OCI-LY3 (cell line): ENCODE results near the gene SOAT2.

Experiments used
- H2AFZ ChIP-seq: fragments of 200-600, 300-600 bp; shearing (Covaris generic); 2 replicates; pipeline ENCODE4 v1.6.0; 2014; ENCODE audit warnings: antibody characterized with exemption, low read depth, low read length
- H3K27ac ChIP-seq: fragments of 200-600, 300-600 bp; sonication (generic); 2 replicates; pipeline ENCODE4 v1.5.1; 2014; ENCODE audit warnings: mild to moderate bottlenecking, low read length, moderate library complexity, mixed read lengths
- H3K27me3 ChIP-seq: fragments of 200-600, 300-600 bp; sonication (generic); 2 replicates; pipeline ENCODE4 v1.6.1; 2014; ENCODE audit warnings: low read depth, low read length, mixed read lengths
- H3K36me3 ChIP-seq: fragments of 200-600, 300-600 bp; sonication (generic); replicated peaks from 2 replicates; pipeline ENCODE3; 2014; ENCODE audit warnings: low read depth, low read length, mixed read lengths
- H3K4me1 ChIP-seq: fragments of 300-600, 200-600 bp; sonication (generic); 2 replicates; pipeline ENCODE4 v1.6.1; 2014; ENCODE audit warnings: low read length, mixed read lengths
- H3K4me2 ChIP-seq: fragments of 200-600, 300-600 bp; sonication (generic); 2 replicates; pipeline ENCODE4 v1.6.1; 2014; ENCODE audit warnings: low read length, mixed read lengths
- H3K4me3 ChIP-seq: fragments of 300-600, 200-600 bp; sonication (generic); 2 replicates; pipeline ENCODE4 v1.5.1; 2014; ENCODE audit warnings: antibody characterized with exemption, mild to moderate bottlenecking, low read length, moderate library complexity
- H3K79me2 ChIP-seq: fragments of 300-600, 200-600 bp; shearing (Covaris generic); 2 replicates; pipeline ENCODE4 v1.6.1; 2014; ENCODE audit warnings: mild to moderate bottlenecking, low read length, mixed read lengths
- H3K9ac ChIP-seq: fragments of 300-600, 200-600 bp; shearing (Covaris generic); 2 replicates; pipeline ENCODE4 v1.6.0; 2014; ENCODE audit warnings: mild to moderate bottlenecking, low read length, moderate library complexity
- H3K9me3 ChIP-seq: fragments of 200-600, 300-600 bp; shearing (Covaris generic); 2 replicates; pipeline ENCODE4 v1.6.1; 2014; ENCODE audit warnings: low read length, mixed read lengths; ENCODE audit not compliant: insufficient read depth
- H4K20me1 ChIP-seq: fragments of 200-600, 300-600 bp; sonication (generic); 2 replicates; pipeline ENCODE4 v1.6.1; 2016; ENCODE audit warnings: low read length, mixed read lengths; ENCODE audit not compliant: insufficient read depth
- EZH2phosphoT487 ChIP-seq: fragments of 200-600 bp; shearing (Covaris generic); IDR thresholded peaks from 2 replicates; pipeline ENCODE4 v1.6.1; 2018; ENCODE audit warnings: antibody characterized with exemption, mixed run types, low read depth
- TF ChIP-seq, protein P1 (sequence below): fragments of 200-600, 300-600 bp; sonication (generic); IDR thresholded peaks from 2 replicates; pipeline ENCODE4 v1.5.1; 2014; ENCODE audit warnings: antibody characterized with exemption, low read length, low read depth

The SOAT2 gene

DNA sequence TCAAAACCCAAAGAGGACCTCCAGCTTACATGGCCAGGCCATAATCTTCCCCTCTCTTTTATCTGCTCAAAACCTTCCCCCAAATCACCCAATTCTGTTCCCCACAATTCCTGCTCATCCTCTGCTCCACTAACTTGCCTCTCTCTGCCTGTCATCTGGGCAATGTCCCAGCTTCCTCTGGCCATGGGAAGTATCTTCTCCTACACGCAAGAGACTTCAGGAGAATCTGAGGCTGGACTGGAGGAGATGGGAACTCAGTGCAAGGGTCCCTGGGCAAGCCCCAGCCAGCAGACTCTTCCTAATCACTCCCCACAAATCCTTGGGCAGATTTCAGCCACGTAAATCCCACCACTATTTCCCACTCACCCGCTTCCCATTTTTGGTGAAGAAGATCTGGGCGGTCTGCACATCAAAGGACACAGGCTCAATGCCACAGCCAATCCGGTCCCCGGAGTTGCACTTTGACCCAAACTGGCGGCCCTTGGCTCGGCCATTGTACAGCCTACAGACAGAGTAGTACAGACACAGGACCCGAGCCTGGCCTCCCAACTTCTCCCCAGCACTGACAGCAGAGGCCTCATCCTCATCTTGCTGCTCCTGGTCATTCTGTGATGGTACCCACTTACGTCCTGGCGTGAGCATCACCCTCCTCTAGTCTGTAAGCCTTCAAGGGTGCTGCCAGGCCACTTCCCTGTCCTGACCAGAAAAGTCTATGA is 28.8 kb upstream of the SOAT2 start:
- Histone ChIP-seq H3K4me2 (no peak overlapping the region), H3K4me1 (peaks cover 16% of the 10 kb centered on the region), H3K27ac (no peak overlapping the region), H3K27me3 (no peaks in the 10 kb centered on the region), H3K9me3 (no peaks in the 10 kb centered on the region), H4K20me1 (no peaks in the 10 kb centered on the region), H3K9ac (no peak overlapping the region), H3K79me2 (0 out of 2 replicates have a peak, but pooled peaks cover 6% of the 10 kb centered on the region), H2AFZ (no peak overlapping the region), H3K4me3 (no peak overlapping the region), H3K36me3 (peaks cover 22% of the 10 kb centered on the region)
- TF ChIP-seq EZH2phosphoT487, result no peak
- TF ChIP-seq, protein P1, sequence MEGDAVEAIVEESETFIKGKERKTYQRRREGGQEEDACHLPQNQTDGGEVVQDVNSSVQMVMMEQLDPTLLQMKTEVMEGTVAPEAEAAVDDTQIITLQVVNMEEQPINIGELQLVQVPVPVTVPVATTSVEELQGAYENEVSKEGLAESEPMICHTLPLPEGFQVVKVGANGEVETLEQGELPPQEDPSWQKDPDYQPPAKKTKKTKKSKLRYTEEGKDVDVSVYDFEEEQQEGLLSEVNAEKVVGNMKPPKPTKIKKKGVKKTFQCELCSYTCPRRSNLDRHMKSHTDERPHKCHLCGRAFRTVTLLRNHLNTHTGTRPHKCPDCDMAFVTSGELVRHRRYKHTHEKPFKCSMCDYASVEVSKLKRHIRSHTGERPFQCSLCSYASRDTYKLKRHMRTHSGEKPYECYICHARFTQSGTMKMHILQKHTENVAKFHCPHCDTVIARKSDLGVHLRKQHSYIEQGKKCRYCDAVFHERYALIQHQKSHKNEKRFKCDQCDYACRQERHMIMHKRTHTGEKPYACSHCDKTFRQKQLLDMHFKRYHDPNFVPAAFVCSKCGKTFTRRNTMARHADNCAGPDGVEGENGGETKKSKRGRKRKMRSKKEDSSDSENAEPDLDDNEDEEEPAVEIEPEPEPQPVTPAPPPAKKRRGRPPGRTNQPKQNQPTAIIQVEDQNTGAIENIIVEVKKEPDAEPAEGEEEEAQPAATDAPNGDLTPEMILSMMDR, result no peak

DNA sequence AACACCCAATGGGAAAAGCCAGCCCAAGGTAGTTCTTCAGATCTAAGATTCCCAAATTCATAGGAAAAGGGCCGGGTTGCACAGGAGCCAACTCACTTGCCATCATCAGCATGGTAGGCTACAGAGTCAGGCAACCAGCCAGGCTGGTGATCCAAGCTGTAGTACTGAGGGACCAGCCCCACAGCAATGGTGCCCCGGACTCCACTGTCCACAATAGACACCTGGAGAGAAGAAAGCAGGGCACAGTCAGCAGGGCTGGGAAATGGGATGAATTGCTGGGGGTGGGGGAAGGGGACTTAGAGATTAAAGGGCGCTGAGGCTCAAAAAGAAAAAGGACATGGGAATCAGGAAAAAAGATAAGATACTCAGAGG is 28.3 kb upstream of the SOAT2 start:
- H3K79me2 ChIP-seq, result 0 out of 2 replicates have a peak, but pooled peaks cover 6% of the 10 kb centered on the region
- no peaks in the 10 kb centered on the region for H3K27me3 ChIP-seq
- no peaks in the 10 kb centered on the region for H3K9me3 ChIP-seq
- no peaks in the 10 kb centered on the region for H4K20me1 ChIP-seq
- H3K4me3 ChIP-seq, result no peak overlapping the region
- H3K4me2 ChIP-seq, result no peak overlapping the region
- no peak overlapping the region for H2AFZ ChIP-seq
- H3K27ac ChIP-seq, result no peak overlapping the region
- peaks cover 22% of the 10 kb centered on the region for H3K36me3 ChIP-seq
- TF ChIP-seq, protein P1, result no peak
- no peak for TF ChIP-seq EZH2phosphoT487
- H3K9ac ChIP-seq, result no peak overlapping the region
- H3K4me1 ChIP-seq, result peaks cover 19% of the 10 kb centered on the region

DNA sequence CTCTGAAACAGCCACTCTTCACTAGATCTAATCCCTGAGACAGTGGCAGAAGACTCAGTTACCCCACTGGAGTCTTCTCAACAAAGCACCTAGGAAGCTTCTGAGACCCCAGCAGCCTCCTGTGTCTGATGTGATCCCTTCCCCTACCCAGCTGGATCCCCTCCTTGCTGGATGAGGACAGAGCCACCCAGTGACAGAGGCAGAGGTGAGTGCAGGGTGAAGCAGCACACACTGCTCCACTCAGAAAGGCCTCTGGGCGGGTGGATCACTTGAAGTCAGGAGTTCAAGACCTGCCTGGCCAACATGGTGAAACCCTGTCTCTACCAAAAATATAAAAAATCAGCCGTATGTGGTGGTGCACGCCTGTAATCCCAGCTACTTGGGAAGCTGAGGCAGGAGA is 26.8 kb upstream of the SOAT2 start:
- Histone ChIP-seq H3K27me3 (peaks cover 5% of the 10 kb centered on the region), H3K79me2 (0 out of 2 replicates have a peak, but pooled peaks cover 6% of the 10 kb centered on the region), H2AFZ (no peak overlapping the region), H3K27ac (no peak overlapping the region), H3K36me3 (peaks cover 22% of the 10 kb centered on the region), H3K4me3 (no peak overlapping the region), H3K9ac (no peak overlapping the region), H3K4me1 (peaks cover 19% of the 10 kb centered on the region), H4K20me1 (no peaks in the 10 kb centered on the region), H3K4me2 (no peak overlapping the region), H3K9me3 (no peaks in the 10 kb centered on the region)
- TF ChIP-seq, protein P1, result no peak
- TF ChIP-seq EZH2phosphoT487, result no peak

DNA sequence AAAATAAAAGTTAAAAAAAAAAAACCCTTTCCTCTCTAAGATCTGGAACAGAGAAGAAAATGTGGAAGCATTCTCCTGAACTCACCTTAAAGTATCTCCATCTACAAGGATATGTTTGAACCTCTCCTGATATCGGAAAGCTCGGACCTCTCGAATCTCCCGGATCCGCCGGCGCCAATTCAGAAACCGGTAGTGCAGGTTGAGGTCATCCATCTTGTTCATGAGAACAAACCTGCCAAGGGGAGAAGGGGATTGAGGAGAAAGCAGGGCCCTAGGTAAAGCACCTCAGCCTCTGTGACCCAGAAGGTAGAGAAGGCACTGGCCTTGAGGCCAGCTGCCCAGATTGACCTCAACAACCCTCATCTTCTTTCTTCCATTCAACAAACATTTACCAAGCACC is 26.3 kb upstream of the SOAT2 start:
- TF ChIP-seq EZH2phosphoT487, result no peak
- TF ChIP-seq, protein P1, result no peak
- Histone ChIP-seq H3K27ac (no peak overlapping the region), H4K20me1 (no peaks in the 10 kb centered on the region), H2AFZ (no peak overlapping the region), H3K4me2 (no peak overlapping the region), H3K9me3 (no peaks in the 10 kb centered on the region), H3K4me1 (peaks cover 19% of the 10 kb centered on the region), H3K36me3 (peaks cover 18% of the 10 kb centered on the region), H3K79me2 (0 out of 2 replicates have a peak, but pooled peaks cover 6% of the 10 kb centered on the region), H3K27me3 (peaks cover 5% of the 10 kb centered on the region), H3K9ac (no peak overlapping the region), H3K4me3 (no peak overlapping the region)
